ENCODE results near the gene RAPGEF1.

DNA sequence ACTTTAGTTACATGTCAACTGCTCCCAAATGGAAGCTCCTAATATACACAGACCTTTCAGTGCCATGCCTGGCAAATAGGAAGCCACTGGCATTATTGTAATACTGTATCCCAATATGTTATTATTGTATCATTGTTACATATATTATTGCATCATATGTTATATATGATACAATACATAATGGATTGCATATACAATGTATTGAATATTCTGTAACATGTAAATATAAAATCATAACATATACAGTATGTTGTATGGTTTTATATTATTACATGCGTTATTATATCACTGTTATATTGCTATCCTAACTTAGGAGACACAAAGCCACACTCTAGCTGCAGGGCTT, 38.5 kb downstream of the RAPGEF1 start:
- TF ChIP-seq, protein P1, sequence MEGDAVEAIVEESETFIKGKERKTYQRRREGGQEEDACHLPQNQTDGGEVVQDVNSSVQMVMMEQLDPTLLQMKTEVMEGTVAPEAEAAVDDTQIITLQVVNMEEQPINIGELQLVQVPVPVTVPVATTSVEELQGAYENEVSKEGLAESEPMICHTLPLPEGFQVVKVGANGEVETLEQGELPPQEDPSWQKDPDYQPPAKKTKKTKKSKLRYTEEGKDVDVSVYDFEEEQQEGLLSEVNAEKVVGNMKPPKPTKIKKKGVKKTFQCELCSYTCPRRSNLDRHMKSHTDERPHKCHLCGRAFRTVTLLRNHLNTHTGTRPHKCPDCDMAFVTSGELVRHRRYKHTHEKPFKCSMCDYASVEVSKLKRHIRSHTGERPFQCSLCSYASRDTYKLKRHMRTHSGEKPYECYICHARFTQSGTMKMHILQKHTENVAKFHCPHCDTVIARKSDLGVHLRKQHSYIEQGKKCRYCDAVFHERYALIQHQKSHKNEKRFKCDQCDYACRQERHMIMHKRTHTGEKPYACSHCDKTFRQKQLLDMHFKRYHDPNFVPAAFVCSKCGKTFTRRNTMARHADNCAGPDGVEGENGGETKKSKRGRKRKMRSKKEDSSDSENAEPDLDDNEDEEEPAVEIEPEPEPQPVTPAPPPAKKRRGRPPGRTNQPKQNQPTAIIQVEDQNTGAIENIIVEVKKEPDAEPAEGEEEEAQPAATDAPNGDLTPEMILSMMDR (IDR thresholded peaks at IDR 0.05; ENCODE audit: insufficient read depth, low read length), result no peak
- TF ChIP-seq, protein P2, sequence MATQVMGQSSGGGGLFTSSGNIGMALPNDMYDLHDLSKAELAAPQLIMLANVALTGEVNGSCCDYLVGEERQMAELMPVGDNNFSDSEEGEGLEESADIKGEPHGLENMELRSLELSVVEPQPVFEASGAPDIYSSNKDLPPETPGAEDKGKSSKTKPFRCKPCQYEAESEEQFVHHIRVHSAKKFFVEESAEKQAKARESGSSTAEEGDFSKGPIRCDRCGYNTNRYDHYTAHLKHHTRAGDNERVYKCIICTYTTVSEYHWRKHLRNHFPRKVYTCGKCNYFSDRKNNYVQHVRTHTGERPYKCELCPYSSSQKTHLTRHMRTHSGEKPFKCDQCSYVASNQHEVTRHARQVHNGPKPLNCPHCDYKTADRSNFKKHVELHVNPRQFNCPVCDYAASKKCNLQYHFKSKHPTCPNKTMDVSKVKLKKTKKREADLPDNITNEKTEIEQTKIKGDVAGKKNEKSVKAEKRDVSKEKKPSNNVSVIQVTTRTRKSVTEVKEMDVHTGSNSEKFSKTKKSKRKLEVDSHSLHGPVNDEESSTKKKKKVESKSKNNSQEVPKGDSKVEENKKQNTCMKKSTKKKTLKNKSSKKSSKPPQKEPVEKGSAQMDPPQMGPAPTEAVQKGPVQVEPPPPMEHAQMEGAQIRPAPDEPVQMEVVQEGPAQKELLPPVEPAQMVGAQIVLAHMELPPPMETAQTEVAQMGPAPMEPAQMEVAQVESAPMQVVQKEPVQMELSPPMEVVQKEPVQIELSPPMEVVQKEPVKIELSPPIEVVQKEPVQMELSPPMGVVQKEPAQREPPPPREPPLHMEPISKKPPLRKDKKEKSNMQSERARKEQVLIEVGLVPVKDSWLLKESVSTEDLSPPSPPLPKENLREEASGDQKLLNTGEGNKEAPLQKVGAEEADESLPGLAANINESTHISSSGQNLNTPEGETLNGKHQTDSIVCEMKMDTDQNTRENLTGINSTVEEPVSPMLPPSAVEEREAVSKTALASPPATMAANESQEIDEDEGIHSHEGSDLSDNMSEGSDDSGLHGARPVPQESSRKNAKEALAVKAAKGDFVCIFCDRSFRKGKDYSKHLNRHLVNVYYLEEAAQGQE (IDR thresholded peaks at IDR 0.05; ENCODE audit: insufficient replicate concordance, low read depth), result no peak
- TF ChIP-seq POLR2AphosphoS5 (IDR thresholded peaks at IDR 0.05; ENCODE audit: low read depth) (no peak), GABPA (IDR thresholded peaks at IDR 0.05; ENCODE audit: low read depth) (no peak), SPI1 (IDR thresholded peaks at IDR 0.05; ENCODE audit: borderline replicate concordance, low read depth) (no peak)
